ENCODE data around the gene FA2H.
"Not testable (repeated sequence)": the region's sequence is repeated elsewhere in the genome, so short reads cannot be mapped to it uniquely, and the experiment has no call there.

Gene FA2H

DNA sequence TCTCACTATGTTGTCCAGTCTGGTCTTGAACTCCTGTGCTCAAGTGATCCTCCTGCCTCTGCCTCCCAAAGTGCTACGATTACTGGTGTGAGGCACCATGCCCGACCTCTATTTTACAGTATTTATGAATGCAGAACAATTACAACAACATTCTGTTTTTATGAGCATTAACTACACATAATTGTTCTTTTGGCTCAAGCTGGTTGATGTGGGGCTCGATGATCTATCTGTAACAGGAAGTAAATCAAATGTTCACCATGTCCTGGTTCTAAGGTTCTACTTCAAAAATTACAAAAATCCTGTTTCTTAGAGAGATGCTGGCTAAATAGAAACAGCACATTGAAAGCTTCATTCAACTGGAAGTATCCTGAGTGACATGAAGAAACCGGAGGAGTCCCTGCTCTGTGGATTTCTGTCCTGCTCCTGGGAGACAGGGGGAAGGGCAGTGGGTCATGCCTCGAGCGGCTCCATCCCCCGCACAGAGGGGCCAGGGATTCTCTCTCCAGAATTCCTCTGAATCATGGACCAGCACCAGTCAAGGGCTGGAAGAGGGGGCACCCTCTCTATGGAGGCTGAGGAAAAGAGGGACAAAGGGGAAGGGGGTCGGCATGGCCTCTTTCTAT is 31.5 kb downstream of the FA2H start:
- FAIRE-seq: no peak

DNA sequence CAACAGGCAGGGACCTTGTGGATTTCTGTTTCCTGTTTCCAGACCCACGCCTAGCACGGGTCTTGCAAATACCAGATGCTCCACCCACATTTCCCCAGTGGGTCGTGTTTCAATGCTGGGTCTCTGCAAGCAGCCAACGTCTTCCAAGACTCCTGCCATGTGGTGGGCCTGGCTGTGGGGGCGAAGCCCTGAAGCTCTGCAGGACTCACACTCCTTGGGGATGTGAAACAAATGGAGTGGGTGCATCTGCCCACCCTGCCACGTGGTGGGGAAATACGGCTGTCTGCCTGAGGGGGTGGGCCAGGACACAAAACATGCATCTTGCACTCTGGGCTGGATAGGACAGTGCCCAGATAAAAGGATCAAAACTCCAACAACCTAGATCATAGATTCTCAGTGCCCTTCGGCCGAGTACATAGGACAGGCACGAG is 32.6 kb downstream of the FA2H start:
- FAIRE-seq: no peak

DNA sequence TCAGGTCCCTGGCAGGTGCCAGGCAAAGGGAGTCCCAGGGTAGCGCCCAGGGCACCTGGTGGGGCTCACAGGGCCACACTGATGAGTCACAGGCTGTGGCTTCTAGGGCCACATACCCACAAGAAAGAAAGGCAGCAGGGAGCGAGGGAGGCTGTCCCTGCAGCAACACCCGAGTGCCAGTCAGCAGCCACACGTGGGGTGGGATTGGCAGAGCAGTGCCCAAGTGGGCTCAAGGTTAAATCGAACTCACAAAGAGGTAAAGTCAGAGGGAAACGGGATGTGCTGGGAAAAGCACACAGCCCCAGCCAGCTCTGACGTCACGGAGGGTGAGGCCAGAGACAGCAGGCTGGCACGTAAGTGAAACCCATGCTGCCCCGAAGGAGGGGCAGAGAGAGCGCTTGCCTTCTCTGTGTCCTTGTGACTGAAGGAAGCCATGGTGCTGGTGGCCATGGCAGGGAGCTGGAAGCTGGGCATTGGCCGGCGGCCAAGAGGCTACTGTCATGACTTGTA is 33.8 kb downstream of the FA2H start:
- no peak for FAIRE-seq

DNA sequence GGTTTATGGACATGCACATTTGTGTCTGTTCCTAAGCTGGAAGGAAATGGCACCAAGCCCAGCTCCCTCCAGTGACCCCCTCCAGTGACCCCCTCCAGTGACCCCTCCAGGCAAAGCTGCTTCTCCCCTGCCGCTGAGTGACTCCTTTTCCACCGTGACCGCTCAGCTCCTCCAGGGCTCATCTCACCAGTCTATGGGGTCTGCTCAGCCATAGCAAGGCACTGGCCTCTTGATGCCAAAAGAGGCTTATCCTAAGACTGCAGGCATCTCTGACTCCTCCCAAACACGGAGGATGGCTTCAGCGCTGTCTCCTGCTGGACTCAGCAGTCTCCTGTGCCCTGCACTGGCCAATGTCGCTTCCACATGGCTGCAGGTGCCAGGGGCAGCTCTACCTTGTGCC is 35.3 kb downstream of the FA2H start:
- FAIRE-seq: no peak

DNA sequence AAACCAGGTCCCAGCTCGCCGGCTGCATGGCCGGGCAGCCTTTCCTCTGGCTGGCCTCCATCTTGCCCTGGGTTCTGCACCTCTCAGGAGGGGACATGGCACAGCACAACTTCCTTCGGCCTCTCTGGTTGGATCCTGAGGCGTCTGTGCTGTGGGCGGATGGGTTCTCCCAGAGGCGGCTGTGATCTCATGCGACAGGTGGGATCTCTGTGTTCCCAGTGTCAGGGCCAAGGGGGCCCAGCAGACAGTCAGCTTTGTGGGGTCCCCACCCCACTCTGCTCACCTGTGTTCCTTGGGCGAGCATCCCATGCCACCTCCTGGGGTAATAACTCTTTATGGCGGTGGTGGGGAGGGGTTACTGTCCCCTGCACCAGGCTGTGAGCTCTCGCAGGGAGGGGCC is 35.8 kb downstream of the FA2H start:
- FAIRE-seq: no peak

DNA sequence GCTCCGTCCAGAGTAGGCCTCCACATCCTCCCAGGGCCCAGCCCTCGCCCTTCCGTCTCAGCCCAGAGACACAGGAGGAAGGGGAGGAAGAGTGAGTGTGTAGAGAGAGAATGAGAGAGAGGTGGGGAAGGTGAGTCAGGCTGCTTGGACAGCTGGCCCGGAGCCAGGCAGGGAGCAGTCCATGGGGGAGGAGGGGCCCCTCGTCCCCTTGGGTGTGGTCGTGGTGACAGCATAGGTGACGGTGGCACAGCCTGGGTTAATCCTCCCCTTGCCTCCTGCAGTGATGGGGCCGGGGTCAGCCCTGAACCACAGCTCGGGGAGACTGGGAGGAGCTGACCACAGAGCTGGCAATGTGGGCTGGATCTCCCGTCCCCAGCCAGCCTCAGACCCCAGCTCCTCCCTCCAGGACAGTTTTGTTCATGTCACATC is 36.5 kb downstream of the FA2H start:
- FAIRE-seq: no peak

DNA sequence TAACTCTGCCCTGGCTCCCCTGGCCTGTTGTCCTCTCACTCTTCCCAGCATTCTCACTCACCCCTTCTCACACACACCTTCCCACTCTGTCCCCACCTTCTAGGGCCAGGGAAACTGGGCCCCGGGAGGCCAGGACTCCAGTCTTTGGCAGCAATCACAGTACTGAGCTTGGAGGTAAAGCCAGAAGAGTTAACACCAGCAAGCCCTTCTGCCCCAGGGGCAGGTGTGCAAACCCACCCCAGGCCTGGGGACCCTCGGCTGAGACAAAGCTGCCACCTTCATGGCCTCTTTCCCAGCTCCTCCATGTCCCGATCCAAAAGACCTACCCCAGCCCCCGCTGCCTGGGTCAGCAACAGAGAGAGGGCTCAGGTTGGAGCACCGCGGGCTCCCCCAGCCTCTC is 37.1 kb downstream of the FA2H start:
- no peak for FAIRE-seq

DNA sequence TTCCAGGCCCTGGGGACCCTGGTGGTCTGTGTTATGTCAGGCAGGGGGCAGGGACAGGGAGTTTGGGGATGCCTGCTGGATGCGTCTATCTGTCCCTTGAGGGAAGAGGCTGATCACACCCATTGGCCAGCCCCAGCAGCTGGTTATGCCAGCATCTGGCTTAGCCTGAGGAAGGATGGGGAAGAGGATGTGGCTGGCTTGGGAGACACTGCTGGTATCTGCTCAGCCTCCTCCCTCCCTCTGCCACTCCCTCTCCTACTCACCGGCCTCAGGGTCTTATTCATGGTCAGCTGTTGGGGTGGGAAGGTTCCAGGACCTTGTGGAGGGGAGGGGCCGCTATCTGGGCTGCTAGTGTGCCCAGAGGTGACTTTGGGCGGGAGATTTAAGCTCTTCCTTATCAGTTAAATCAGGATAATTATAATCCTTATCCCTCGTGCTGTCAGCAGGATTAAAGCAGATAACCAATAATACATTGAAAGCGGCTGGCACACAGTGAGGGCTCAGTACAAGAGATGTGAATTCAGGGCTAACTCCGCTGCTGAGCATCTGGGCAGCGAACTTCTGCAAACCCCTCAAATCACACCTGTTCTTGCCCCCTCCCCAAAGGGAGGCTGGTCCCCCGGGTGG is 38.0 kb downstream of the FA2H start:
- no peak for FAIRE-seq

DNA sequence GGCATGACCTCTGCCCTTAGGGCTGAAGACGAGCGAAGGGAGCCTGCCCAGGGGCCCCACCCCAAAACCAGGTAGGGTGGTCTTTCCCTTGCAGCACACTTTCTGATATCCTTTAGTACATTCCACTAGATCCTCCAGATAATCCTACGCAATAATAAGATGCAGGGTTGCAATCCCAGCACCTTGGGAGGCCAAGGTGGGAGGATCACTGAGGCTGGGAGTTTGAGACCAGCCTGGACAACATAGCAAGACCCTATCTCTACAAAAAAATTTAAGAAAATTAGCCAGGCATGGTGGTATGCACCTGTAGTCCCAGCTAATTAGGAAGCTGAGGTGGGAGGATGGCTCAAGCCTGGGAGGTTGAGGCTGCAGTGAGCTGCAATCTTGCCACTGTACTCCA is 39.1 kb downstream of the FA2H start:
- no peak for FAIRE-seq

DNA sequence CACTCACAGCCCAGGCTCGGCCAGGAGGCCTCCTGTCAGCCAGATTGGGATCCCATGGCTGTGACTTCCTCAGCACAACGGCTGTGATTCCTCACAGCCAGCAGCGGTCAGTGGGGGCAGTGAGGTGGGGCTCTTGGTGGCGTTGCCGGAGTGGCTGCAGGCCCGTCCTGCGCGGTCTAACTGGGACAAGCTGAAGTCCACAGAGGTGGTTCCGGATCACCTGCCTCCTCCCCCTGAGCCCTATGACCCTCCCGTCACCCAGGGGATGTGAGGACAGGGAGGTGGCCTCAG is 39.5 kb downstream of the FA2H start:
- FAIRE-seq: no peak

DNA sequence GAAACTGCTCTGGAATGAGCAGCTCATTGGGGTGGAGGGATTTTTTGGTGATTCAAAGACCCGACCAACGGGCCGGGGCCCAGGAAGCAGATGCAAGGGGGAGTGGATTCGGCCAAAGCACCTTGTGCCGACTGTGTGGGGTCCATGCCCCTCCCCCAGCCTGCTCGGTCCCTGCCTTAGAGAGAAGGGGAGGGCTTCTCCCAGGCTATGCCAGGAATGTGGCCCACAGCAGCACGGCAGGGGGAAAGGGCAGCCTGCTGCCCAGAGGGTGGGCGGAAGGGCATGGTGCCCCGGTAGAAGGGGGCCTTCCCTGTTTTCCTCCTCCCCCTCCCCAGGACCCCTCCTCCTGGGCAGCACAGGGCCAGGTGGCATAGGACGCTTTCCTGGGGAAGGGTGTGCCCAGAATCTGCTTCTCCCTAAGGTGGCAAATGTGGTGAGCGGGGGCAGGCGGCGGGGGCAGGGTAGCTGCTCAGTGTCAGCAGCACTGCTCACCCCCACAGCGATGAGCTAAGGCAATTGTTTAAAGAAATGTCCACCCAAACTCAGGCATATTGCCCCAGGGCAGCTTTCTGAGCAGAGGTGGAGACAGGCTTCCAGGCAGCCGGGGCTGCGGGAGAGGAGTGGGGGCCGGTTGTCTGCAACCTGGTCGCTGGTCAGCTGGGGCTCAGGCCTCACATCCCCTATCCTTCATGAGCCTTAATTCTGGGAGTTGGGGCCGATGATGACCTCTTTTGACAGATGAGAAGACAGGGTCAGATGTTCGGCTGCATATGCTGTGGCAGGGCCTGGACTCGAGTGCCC is 40.1 kb downstream of the FA2H start:
- no peak for FAIRE-seq

DNA sequence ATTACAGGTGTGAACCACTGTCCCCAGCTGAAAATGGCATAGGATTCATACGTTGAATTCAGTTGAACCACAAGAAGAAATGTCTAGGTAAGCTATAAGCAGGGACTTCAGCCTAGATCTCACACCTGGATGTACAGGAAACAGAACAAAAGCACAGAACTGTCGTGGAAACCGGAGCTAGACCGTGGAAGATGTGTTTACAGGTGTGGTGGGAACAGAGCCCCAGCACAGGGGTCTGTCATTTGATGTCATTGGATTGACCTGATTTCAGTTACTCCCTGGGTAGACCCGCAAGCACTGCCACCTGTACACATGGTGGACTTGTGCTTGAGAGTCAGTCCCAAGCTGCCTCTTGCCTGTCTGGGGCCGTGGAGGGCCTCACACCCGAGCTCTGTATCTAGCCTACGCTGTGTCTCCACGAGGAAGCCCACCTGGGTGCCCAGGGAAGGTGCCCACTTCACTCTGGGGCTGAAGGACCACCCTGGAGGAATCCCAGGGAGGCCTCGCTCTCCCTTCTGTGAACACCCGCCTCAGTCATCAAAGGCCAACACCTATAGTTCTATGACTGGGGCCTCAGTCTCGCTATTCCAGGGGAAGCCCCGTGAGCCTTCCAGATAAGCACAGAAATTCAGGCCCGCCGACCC is 41.8 kb downstream of the FA2H start:
- no peak for FAIRE-seq

DNA sequence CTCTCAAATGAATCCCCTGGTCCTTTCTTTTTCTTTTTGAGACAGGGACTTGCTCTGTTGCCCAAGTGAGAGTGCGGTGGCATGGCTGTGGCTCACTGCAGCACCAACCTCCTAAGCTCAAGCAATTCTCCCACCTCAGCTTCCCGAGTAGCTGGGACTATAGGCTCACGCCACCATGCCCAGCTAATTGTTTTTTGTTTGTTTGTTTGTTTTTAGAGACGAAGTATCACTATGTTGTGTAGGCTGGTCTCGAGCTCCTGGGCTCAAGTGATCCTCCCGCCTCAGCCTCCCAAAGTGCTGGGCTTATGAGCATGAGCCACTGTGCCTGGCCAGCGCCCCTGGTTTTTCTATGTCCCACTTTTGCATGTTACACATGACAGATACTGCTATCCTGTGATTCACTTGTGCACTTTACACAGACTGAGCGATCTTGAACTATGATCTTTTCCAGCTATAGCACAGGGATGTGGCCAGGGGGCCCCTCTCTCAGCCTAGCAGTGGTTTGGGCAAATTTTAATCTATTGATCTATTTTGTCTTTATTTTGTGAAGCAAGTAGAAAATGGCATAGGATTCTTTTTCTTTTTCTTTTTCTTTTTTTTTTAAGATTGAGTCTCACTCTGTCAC is 42.7 kb downstream of the FA2H start:
- FAIRE-seq: no peak

DNA sequence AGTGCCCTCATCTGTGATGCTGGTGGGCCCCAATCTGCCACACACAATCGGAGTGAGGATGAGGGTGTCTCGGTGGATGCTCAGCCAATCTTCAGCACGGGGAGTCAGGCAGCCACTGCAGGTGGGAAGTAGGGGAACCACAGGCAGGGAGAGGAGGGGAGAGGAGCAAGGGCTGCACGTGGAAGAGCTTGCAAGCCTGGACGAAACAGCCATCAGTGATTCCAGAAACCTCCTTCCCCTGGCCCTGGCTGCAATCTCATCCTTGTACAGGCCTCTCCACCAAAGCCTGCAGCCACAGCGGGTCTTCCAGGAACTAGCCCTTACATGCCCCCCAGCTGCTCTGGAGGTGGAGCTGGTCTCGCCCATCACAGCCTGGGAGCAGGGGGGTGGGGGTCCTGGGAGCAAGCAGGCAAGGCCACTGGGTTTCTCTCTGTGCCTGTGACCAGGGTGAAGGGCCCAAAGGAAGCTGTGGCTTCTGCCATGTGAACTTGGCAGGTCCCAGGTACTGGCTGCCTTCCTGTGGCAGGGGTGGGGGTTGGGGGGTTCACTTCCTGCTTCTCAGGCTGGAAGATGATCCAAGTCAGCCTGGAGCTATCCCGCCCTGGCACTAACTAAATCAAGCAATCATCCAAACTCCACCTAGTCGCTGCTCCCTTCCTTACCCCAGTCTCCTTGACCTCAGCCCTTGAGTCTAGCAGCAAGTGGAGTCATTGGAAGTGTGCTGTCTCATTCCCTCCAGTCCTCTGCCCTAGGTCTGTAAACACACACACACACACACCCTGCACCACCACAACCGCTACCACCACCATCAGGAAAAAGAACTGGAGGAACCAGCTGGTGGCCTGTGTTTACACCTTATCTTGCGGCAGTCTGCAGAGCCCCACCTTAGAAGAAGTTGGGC is 44.6 kb downstream of the FA2H start:
- no peak for FAIRE-seq

DNA sequence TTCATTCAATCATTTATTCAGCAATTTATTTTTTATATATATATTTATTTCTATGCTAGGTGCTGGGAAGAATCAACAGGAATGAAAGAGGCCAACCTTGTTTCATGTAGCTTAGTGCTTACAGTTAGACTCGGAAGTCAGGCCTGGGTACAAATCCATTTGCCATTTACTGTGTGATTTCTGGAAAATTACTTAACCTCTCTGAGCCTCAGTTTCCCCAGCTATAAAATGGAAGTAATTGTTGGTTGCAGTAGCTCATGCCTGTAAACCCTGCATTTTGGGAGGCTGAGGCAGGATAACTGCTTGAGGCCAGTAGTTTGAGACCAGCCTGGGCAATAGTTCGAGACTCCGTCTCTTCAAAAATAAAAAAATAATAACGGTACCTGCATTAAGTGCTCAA is 46.7 kb downstream of the FA2H start:
- FAIRE-seq: no peak

DNA sequence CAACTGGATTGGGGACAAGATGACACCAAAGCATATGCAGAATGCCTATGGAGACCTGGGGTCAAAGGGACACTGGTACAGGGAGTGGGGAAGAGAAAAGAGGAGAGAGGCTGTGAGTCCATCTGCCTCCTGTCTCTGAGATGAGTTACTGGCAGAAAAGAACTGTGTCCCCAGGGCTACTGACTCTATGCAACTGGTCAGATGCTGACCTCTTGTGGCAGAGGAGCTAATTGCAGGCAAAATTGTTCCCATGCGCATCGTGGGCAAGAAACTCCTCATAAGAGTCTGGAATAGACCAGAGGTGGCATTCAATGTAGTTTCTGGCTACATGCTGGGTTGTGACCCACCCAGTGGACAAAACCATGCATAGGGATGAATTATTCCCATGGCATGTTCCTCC is 47.9 kb downstream of the FA2H start:
- no peak for FAIRE-seq

DNA sequence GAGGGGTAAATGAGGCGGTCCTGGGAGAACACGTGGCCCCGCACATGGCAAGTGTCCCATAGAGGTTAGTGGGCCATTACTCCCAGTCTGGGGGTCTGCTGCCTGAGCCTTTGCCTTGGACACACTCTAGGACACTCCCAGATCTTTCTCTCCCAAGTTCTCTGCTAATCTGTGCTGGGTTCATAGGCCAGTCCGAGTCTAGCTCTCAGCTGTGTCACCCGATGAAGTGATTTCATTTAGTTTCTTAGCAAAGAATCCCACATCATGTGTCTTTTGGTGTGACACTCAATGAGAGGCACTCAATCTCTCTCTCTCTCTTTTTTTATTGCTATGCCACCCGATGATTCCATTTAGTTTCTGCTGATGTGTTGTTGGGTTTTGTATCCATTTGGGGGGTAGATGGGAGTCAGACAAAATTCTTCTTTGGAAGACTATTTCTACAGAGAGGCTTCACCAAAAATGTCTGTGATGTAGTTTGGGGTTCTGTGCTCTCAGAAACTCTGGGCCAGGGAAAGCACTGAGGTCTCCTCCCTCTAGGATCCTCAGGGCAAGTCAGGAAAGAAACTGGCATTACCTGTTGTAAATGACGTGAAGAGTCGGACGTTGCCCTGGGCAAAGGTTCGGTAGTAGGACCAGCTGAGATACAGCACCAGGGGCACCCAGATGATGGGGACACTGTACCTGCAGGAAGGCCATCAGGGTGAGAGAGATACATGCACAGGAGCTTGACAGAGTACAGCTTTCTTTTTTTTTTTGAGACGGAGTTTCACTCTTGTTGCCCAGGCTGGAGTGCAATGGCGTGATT is 48.8 kb downstream of the FA2H start:
- FAIRE-seq: no peak

DNA sequence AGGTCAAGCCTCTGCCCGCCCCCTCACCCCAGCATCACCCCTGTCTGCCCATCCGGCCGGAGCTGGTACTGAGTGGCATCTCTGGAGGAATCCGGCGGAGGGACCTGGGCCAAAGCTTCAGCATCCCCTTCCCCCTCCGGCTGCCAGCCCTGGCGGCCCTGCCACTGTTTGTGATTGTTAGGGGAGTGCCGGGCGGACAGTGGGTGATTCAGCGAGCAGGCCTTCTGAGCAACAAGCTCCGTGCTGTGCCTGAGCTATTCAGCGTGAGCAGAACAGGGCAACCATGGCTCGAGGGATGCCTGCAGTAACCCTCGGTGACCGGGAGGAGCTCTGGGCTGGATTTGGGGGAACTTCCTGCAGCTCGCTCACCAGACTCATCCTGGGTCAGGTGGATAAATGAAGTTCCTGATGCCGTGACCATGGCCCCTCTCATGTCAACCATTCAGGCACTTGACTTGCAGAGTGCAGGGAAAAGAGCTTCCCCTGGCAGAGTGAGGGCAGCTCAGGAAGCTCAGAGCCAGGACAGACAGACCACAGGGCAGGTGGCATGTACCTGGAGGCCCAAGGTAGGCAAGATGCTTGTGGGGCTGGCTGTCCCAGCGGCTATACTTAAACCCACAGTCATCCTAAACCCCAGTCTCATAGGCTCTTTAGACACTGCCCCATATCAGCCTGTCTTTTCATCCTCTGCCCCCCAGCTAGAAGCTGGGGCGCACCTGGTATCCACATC is 49.6 kb downstream of the FA2H start:
- no peak for FAIRE-seq

DNA sequence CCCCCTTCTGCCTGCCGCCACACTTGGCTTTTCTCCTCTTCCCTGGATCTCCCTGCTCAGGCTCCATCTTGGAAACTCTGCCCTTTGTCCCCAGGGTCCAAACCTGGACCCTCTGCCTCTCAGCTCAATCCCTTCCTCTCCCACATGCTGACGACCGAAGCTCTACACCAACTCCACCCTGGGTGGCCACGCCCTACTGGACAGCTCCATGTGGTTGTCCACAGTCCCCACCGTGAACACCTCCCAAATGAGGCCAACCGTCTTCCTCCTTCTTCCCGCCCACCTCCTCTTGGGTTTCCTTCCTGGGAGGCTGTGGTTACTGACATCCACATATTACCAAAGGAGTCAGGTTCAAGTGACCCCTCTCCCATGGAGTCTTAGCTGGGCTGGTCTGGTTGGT is 51.4 kb downstream of the FA2H start:
- no peak for FAIRE-seq

DNA sequence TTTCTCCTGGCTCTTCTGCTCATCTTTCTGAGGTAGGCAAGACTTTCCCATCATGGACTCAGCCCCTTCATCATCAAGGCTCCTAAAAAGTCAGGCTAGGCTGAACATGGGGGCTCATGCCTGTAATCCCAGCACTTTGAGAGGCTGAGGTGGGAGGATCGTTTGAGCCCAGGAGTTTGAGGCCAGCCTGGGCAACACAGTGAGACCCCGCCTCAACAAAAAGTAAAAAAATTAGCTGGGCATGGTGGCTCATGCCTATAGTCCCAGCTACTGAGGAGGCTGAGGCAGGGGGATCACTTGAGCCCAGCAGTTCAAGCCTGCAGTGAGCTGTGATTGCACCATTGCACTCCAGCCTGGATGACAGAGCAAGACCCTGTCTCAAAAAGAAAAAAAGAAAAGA is 52.5 kb downstream of the FA2H start:
- FAIRE-seq: not testable (repeated sequence)

DNA sequence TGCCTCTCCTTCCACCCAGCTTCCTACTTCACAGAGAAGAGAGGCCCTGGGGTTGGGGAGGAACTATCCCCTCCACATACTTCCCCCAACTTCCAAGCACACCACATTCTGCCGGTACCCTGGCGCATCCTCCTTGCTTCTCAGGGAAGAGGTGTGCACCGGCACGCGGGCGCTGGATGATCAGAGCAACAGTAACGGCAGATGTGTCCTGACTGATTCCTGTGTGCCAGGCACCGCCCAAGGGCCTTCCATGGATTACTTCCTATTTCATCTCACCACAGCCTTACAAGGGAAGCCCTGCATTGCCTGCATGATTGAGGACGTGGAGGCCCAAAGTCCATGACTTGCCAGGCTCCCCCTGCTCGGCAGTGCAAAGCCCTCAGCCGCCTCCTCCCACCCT is 52.9 kb downstream of the FA2H start:
- FAIRE-seq: no peak

All from colon (tissue), 2 donors.